Measurements from ENCODE around the gene POLE2. TPM values are rescaled to one million over a fixed set of nuclear protein-coding genes. Genes with fewer than 3 reads are reported as not detected.

Gene POLE2
- total and polyA plus RNA-seq, 2 of the 13 experiments (the other 11 are each of a cell fraction or from before 2014, with no cell fraction given), result 16.6 to 37.0 TPM

DNA sequence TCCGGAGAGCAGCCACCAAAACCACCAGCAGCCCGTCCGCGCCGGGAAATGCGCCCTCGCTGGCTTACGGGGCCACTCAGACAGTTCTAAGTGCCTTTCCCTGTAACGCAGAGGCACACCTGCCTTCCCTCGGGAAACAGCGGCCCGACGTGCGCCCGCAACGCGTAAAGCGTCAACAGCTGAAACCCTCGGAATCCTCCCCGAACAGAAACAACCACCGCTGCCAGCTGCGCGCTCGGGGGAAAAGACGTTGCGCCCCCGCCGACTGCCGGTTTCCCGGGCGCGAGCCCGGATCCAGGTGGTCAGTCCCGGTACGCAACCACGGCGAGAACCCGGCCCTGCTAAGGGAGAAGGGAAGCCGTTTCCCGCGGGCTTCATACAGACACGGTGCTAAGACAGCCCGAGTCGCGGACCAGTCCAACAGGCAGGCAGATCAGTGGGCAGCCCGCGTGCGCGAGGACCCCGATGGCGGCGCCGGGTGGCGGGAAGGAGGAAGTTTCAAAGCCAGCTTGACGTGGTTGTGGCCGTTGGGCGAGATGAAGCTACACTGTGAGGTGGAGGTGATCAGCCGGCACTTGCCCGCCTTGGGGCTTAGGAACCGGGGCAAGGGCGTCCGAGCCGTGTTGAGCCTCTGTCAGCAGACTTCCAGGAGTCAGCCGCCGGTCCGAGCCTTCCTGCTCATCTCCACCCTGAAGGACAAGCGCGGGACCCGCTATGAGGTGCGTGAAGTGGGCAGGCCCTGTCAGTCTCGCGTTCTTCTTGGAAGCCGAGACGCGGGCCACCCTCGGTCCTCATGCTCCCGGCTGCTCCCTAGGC, 89.3 kb downstream of the POLE2 start, which contains the start of gene LRR1 (continued):
- TF ChIP-seq ZNF281 (CRISPR knock-in tag; IDR thresholded peaks at IDR 0.05; ENCODE audit: borderline replicate concordance), result no peak
- TF ChIP-seq ZNF10 (CRISPR knock-in tag; IDR thresholded peaks at IDR 0.05; ENCODE audit: borderline replicate concordance, low read depth), result no peak
- TF ChIP-seq ZNF343 (CRISPR knock-in tag; IDR thresholded peaks at IDR 0.05), result no peak
- TF ChIP-seq ZNF607 (CRISPR knock-in tag; IDR thresholded peaks at IDR 0.05; ENCODE audit: borderline replicate concordance), result peak; percentile 78; the same call in 1 of the 2 replicates
- TF ChIP-seq, protein P1, sequence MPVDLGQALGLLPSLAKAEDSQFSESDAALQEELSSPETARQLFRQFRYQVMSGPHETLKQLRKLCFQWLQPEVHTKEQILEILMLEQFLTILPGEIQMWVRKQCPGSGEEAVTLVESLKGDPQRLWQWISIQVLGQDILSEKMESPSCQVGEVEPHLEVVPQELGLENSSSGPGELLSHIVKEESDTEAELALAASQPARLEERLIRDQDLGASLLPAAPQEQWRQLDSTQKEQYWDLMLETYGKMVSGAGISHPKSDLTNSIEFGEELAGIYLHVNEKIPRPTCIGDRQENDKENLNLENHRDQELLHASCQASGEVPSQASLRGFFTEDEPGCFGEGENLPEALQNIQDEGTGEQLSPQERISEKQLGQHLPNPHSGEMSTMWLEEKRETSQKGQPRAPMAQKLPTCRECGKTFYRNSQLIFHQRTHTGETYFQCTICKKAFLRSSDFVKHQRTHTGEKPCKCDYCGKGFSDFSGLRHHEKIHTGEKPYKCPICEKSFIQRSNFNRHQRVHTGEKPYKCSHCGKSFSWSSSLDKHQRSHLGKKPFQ (CRISPR knock-in tag; IDR thresholded peaks at IDR 0.05; ENCODE audit: insufficient replicate concordance), result peak; percentile 34
- TF ChIP-seq ELF4 (CRISPR knock-in tag; IDR thresholded peaks at IDR 0.05; ENCODE audit: borderline replicate concordance), result no peak
- TF ChIP-seq, protein P2, sequence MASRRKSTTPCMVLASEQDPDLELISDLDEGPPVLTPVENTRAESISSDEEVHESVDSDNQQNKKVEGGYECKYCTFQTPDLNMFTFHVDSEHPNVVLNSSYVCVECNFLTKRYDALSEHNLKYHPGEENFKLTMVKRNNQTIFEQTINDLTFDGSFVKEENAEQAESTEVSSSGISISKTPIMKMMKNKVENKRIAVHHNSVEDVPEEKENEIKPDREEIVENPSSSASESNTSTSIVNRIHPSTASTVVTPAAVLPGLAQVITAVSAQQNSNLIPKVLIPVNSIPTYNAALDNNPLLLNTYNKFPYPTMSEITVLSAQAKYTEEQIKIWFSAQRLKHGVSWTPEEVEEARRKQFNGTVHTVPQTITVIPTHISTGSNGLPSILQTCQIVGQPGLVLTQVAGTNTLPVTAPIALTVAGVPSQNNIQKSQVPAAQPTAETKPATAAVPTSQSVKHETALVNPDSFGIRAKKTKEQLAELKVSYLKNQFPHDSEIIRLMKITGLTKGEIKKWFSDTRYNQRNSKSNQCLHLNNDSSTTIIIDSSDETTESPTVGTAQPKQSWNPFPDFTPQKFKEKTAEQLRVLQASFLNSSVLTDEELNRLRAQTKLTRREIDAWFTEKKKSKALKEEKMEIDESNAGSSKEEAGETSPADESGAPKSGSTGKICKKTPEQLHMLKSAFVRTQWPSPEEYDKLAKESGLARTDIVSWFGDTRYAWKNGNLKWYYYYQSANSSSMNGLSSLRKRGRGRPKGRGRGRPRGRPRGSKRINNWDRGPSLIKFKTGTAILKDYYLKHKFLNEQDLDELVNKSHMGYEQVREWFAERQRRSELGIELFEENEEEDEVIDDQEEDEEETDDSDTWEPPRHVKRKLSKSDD (CRISPR knock-in tag; IDR thresholded peaks at IDR 0.05; ENCODE audit: low read depth), result 0 out of 2 replicates have a peak, but pooled peaks have one; percentile 32
- peak; percentile 63; the same call in 1 of the 2 replicates for TF ChIP-seq FOXK1 (CRISPR knock-in tag; IDR thresholded peaks at IDR 0.05; ENCODE audit: borderline replicate concordance, low read depth)
- no peak for TF ChIP-seq TCF7 (IDR thresholded peaks at IDR 0.05; ENCODE audit: low read depth)
- no peak; the same call in 1 of the 2 replicates for TF ChIP-seq MAF1 (CRISPR knock-in tag; IDR thresholded peaks at IDR 0.05; ENCODE audit: borderline replicate concordance)
- peak; percentile 93 for TF ChIP-seq ZNF800 (CRISPR knock-in tag; IDR thresholded peaks at IDR 0.05)
- TF ChIP-seq KDM4B (CRISPR knock-in tag; IDR thresholded peaks at IDR 0.05), result no peak
- TF ChIP-seq PHB2 (IDR thresholded peaks at IDR 0.05; ENCODE audit: partially characterized antibody), result no peak
- 0 out of 2 replicates have a peak, but pooled peaks have one; percentile 31 for TF ChIP-seq ZFP41 (CRISPR knock-in tag; IDR thresholded peaks at IDR 0.05; ENCODE audit: borderline replicate concordance)
